GM13976 (cell line): ENCODE data around the gene ADNP.

Experiments
- DNase-seq: peaks from one replicate; pipeline ENCODE4 v3.0.0; 2012; ENCODE audit warnings: low spot score
- in situ Hi-C: fragments of 300-500 bp; cut with MboI; formaldehyde crosslinking; loops from one replicate; pipeline ENCODE4 v1.12.0; 2022; ENCODE audit warnings: low sequenced_read_pairs, mixed read lengths, inconsistent platforms; ENCODE audit not compliant: unreplicated experiment
- TF ChIP-seq, protein P1 (sequence below): IDR thresholded peaks from 2 replicates; pipeline ENCODE4 v1.5.1; 2012; ENCODE audit warnings: borderline replicate concordance, mild to moderate bottlenecking; ENCODE audit not compliant: insufficient read depth; ENCODE audit errors: extremely low read depth, missing control alignments, control extremely low read depth

ADNP gene

GRCh38 chr20:50862546-50862945 lies 68.7 kb downstream of the ADNP start:
- in situ Hi-C loops, result no loop called here
- TF ChIP-seq, protein P1, sequence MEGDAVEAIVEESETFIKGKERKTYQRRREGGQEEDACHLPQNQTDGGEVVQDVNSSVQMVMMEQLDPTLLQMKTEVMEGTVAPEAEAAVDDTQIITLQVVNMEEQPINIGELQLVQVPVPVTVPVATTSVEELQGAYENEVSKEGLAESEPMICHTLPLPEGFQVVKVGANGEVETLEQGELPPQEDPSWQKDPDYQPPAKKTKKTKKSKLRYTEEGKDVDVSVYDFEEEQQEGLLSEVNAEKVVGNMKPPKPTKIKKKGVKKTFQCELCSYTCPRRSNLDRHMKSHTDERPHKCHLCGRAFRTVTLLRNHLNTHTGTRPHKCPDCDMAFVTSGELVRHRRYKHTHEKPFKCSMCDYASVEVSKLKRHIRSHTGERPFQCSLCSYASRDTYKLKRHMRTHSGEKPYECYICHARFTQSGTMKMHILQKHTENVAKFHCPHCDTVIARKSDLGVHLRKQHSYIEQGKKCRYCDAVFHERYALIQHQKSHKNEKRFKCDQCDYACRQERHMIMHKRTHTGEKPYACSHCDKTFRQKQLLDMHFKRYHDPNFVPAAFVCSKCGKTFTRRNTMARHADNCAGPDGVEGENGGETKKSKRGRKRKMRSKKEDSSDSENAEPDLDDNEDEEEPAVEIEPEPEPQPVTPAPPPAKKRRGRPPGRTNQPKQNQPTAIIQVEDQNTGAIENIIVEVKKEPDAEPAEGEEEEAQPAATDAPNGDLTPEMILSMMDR, result no peak
- DNase-seq, result no peak

DNA sequence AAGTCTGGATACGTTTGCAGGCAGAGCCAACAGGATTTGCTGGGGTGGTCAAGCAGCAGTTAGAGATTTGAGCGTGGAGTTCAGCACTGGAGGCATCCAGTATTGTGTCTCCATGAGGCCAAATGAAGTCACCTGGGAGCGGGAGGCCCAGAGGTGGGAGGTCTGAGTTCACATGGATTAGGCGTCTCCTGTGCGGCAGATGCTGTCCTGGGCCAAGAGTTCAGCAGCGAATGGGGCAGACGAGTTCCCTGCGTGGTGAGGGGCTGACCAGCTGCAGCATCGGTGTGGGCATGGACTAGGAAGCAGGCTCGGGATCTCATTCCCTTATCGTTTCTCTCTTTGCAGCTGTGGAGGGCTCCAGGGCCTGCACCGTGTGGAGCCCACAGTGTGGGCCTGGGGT lies 70.2 kb downstream of the ADNP start:
- in situ Hi-C loops, result no loop called here
- DNase-seq, result no peak
- TF ChIP-seq, protein P1, result no peak

- DNase-seq, result no peak
- TF ChIP-seq, protein P1, result no peak
- in situ Hi-C loops, result no loop called here
Measured at GRCh38 chr20:50859161-50859560, 72.1 kb downstream of the ADNP start.

GRCh38 chr20:50858525-50858924 lies 72.7 kb downstream of the ADNP start:
- in situ Hi-C loops, result no loop called here
- TF ChIP-seq, protein P1, result no peak
- no peak for DNase-seq

DNA sequence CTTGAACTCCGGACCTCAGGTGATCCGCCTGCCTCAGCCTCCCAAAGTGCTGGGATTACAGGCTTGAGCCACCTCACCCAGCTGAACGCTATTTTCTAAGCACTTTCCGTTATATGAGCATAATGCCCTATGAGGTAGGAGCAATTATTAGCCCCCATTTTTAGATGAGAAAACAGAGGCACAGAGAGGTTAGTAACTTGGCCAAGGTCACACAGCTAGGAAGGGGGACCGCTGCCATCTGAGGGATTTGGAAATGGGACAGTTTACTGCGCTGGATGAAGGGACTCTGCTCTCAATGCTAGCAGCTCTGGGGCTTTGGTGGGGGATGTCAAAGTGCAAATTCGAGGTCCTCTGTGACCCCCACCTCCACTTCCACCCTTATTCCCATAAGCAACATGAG lies 73.9 kb downstream of the ADNP start:
- TF ChIP-seq, protein P1, result no peak
- in situ Hi-C loops, result no loop called here
- no peak for DNase-seq

GRCh38 chr20:50856475-50857041 lies 74.7 kb downstream of the ADNP start:
- no peak for DNase-seq
- in situ Hi-C loops, result no loop called here
- TF ChIP-seq, protein P1, result no peak
